GM18499 (cell line): ENCODE data around the gene SRP72.

Experiments used
- ATAC-seq: cut with Tn5 transposase; IDR thresholded peaks from one replicate; pipeline ENCODE4 v1.9.1; 2021; ENCODE audit warnings: moderate number of reproducible peaks; ENCODE audit not compliant: insufficient read depth, unreplicated experiment

Gene SRP72

GRCh38 chr4:56537147-56537546, 69.7 kb downstream of the SRP72 start:
- no peak for ATAC-seq

- ATAC-seq: no peak
Measured at GRCh38 chr4:56540826-56541225, 73.4 kb downstream of the SRP72 start.

GRCh38 chr4:56544573-56545131, 77.2 kb downstream of the SRP72 start:
- ATAC-seq: no peak

GRCh38 chr4:56550642-56551041, 83.2 kb downstream of the SRP72 start:
- ATAC-seq: no peak

- no peak for ATAC-seq
Measured at GRCh38 chr4:56551516-56551915, 84.1 kb downstream of the SRP72 start.

GRCh38 chr4:56552273-56552672, 84.9 kb downstream of the SRP72 start:
- ATAC-seq: no peak
